CD14-positive monocyte (primary cell): Measurements from ENCODE around the gene THY1. TPM values are rescaled to one million over a fixed set of nuclear protein-coding genes. Genes with fewer than 3 reads are reported as not detected.

Experiments used
- DNase-seq, 3 donors: peaks; one replicate each; pipeline ENCODE4 v3.0.0-alpha.2; 2011 to 2022
- H2AFZ ChIP-seq: 2 replicates; pipeline ENCODE4 v1.6.0; 2012; ENCODE audit warnings: mild to moderate bottlenecking, low read depth, low read length, inconsistent platforms; ENCODE audit not compliant: insufficient read depth, poor library complexity, severe bottlenecking
- H3K27ac ChIP-seq, 2 donors: 1 replicate in 1 of 2; 2 replicates in 1 of 2; pipeline ENCODE4 v1.5.1; 2012 to 2013; ENCODE audit warnings: low read length in 2 of 2, control low read depth in 1 of 2, inconsistent platforms in 1 of 2, low read depth in 1 of 2, mild to moderate bottlenecking in 1 of 2
- H3K27me3 ChIP-seq, 2 donors: one replicate each; pipeline versions ENCODE4 v1.6.0 to v1.6.1; 2011 to 2013; ENCODE audit warnings: low read length in 2 of 2; ENCODE audit not compliant: control insufficient read depth in 2 of 2, insufficient read depth in 2 of 2
- H3K36me3 ChIP-seq, 2 donors: replicated peaks in 1 of 2; 1 replicate in 1 of 2; 2 replicates in 1 of 2; pipeline versions ENCODE4 v1.5.1 to v1.6.1; 2012 to 2013; ENCODE audit warnings: low read length in 2 of 2, control low read depth in 1 of 2, inconsistent platforms in 1 of 2, mild to moderate bottlenecking in 1 of 2; ENCODE audit not compliant: insufficient read depth in 2 of 2, control insufficient read depth in 1 of 2
- H3K4me1 ChIP-seq, 2 donors: 1 replicate in 1 of 2; 2 replicates in 1 of 2; pipeline versions ENCODE4 v1.5.1 to v1.6.1; 2012 to 2013; ENCODE audit warnings: low read length in 2 of 2, control low read depth in 1 of 2, inconsistent platforms in 1 of 2, mild to moderate bottlenecking in 1 of 2, moderate library complexity in 1 of 2; ENCODE audit not compliant: insufficient read depth in 2 of 2, control insufficient read depth in 1 of 2
- H3K4me2 ChIP-seq: replicated peaks from 2 replicates; pipeline ENCODE3; 2012; ENCODE audit warnings: low read length, moderate library complexity, mild to moderate bottlenecking; ENCODE audit not compliant: poor library complexity, severe bottlenecking; ENCODE audit errors: extremely low read depth
- H3K4me3 ChIP-seq, 3 experiments: fragments of 200-600 bp in 1 of 3; sonication (generic) in 1 of 3; replicated peaks in 1 of 3; 1 replicate in 2 of 3; 2 replicates in 1 of 3; pipeline ENCODE4 v1.5.1; 2011 to 2013; ENCODE audit warnings: low read length in 3 of 3, mild to moderate bottlenecking in 3 of 3, control low read depth in 2 of 3, low read depth in 2 of 3, inconsistent platforms in 1 of 3, moderate library complexity in 1 of 3
- H3K79me2 ChIP-seq: 2 replicates; pipeline ENCODE4 v1.6.0; 2012; ENCODE audit warnings: mild to moderate bottlenecking, control low read depth, inconsistent platforms, low read length, moderate library complexity; ENCODE audit not compliant: insufficient read depth
- H3K9ac ChIP-seq: 2 replicates; pipeline ENCODE4 v1.6.0; 2017; ENCODE audit warnings: low read length, mild to moderate bottlenecking; ENCODE audit not compliant: insufficient read depth, poor library complexity, severe bottlenecking
- H3K9me3 ChIP-seq, 2 donors: replicated peaks in 1 of 2; 1 replicate in 1 of 2; 2 replicates in 1 of 2; pipeline versions ENCODE4 v1.5.1 to v1.6.1; 2012 to 2013; ENCODE audit warnings: low read length in 2 of 2, control low read depth in 1 of 2; ENCODE audit not compliant: control insufficient read depth in 1 of 2, insufficient read depth in 1 of 2
- H4K20me1 ChIP-seq: 2 replicates; pipeline ENCODE4 v1.6.0; 2012; ENCODE audit warnings: mild to moderate bottlenecking, low read length, control low read depth, moderate library complexity; ENCODE audit not compliant: insufficient read depth
- H3K27ac Mint-ChIP-seq, 7 donors: one replicate each; pipeline ENCODE4 v1.8.0; 2020; ENCODE audit warnings: mild to moderate bottlenecking in 7 of 7, mixed read lengths in 7 of 7, moderate library complexity in 6 of 7, inconsistent platforms in 2 of 7
- H3K27me3 Mint-ChIP-seq, 3 donors: one replicate each; pipeline ENCODE4 v1.8.0; 2021 to 2022; ENCODE audit warnings: low read depth in 3 of 3, mild to moderate bottlenecking in 3 of 3, mixed read lengths in 3 of 3, moderate library complexity in 3 of 3, inconsistent platforms in 1 of 3
- H3K36me3 Mint-ChIP-seq, 2 donors: one replicate each; pipeline ENCODE4 v1.8.0; 2020; ENCODE audit warnings: mixed read lengths in 2 of 2, inconsistent platforms in 1 of 2, mild to moderate bottlenecking in 1 of 2
- H3K4me1 Mint-ChIP-seq: one replicate; pipeline ENCODE4 v1.8.0; 2020; ENCODE audit warnings: mild to moderate bottlenecking, mixed read lengths
- H3K4me3 Mint-ChIP-seq, 2 donors: one replicate each; pipeline ENCODE4 v1.8.0; 2020; ENCODE audit warnings: mild to moderate bottlenecking in 2 of 2, mixed read lengths in 2 of 2, moderate library complexity in 1 of 2
- H3K9me3 Mint-ChIP-seq, 7 donors: one replicate each; pipeline ENCODE4 v1.8.0; 2020 to 2022; ENCODE audit warnings: mixed read lengths in 7 of 7, mild to moderate bottlenecking in 6 of 7, moderate library complexity in 6 of 7, inconsistent platforms in 2 of 7
- CTCF ChIP-seq: fragments of 200-600 bp; IDR thresholded peaks from one replicate; pipeline ENCODE4 v1.8.0; 2022; ENCODE audit warnings: antibody characterized with exemption, mild to moderate bottlenecking
- whole genome bisulfite sequencing: methylation state at CpG from one replicate; pipeline ENCODE4 v1.1.5; 2013; ENCODE audit warnings: missing lambda C conversion rate; ENCODE audit not compliant: insufficient coverage; 5-methylcytosine and 5-hydroxymethylcytosine counted together
- intact Hi-C, 2 donors: fragments of 100-400 bp; cut with micrococcal nuclease; formaldehyde crosslinking; loops; one replicate each; pipeline versions ENCODE4 v1.15.0 to v1.15.1; 2023
- polyA plus RNA-seq, 3 donors: library from polyadenylated mRNA; depleted of rRNA in 1 of 3; unstranded in 2 of 3; stranded (reverse) in 1 of 3; fragments of 300-500 nt in 2 of 3; fragments of >200 nt in 1 of 3; fragmentation: Illumina TruSeq in 2 of 3; gene quantifications; 1 replicate in 2 of 3; 2 replicates in 1 of 3; pipeline ENCODE4 v1.2.3, GENCODE V29; 2012 to 2021

Gene THY1
- polyA plus RNA-seq, 3 donors = not detected

GRCh38 chr11:119391275-119391674 lies 31.7 kb downstream of the THY1 start:
- 97% methylated on average over 5 of the region's 7 CpGs for WGBS
- Mint-ChIP-seq H3K27ac (no peak overlapping the region), H3K4me3 (no peak overlapping the region), H3K9me3 (peaks cover 0 to 2% (median 0%) of the 10 kb centered on the region in 7 donors), H3K36me3 (no peaks in the 10 kb centered on the region), H3K4me1 (no peaks in the 10 kb centered on the region), H3K27me3 (peaks cover 9 to 15% (median 11%) of the 10 kb centered on the region in 3 donors)
- H3K27me3 ChIP-seq = peaks cover 0 to under 1% of the 10 kb centered on the region in 2 donors
- intact Hi-C loops = no loop called here
- H3K4me2 ChIP-seq = no peak overlapping the region
- H3K4me3 ChIP-seq = no peak overlapping the region
- no peak for DNase-seq
- no peak overlapping the region for H2AFZ ChIP-seq
- no peaks in the 10 kb centered on the region for H3K9me3 ChIP-seq
- H3K79me2 ChIP-seq = no peaks in the 10 kb centered on the region
- no peaks in the 10 kb centered on the region for H3K4me1 ChIP-seq
- no peak overlapping the region for H3K27ac ChIP-seq
- no peak overlapping the region for H3K9ac ChIP-seq
- H4K20me1 ChIP-seq = no peaks in the 10 kb centered on the region
- H3K36me3 ChIP-seq = no peaks in the 10 kb centered on the region
- no peak for TF ChIP-seq CTCF

GRCh38 chr11:119389611-119390254 lies 33.2 kb downstream of the THY1 start:
- Histone ChIP-seq H3K27ac (no peak overlapping the region), H3K27me3 (no peaks in the 10 kb centered on the region), H3K79me2 (no peaks in the 10 kb centered on the region), H4K20me1 (no peaks in the 10 kb centered on the region), H3K9me3 (no peaks in the 10 kb centered on the region), H3K36me3 (no peaks in the 10 kb centered on the region), H2AFZ (no peak overlapping the region), H3K4me1 (no peaks in the 10 kb centered on the region), H3K4me3 (no peak overlapping the region), H3K4me2 (no peak overlapping the region), H3K9ac (no peak overlapping the region)
- H3K9me3 Mint-ChIP-seq = no peaks in the 10 kb centered on the region
- no peaks in the 10 kb centered on the region for H3K4me1 Mint-ChIP-seq
- DNase-seq = no peak
- TF ChIP-seq CTCF = peak; percentile 45
- H3K36me3 Mint-ChIP-seq = no peaks in the 10 kb centered on the region
- no peak overlapping the region for H3K4me3 Mint-ChIP-seq
- H3K27ac Mint-ChIP-seq = no peak overlapping the region
- peaks cover 8 to 9% (median 9%) of the 10 kb centered on the region in 3 donors for H3K27me3 Mint-ChIP-seq
- intact Hi-C loops = no loop called here
- WGBS = 90% methylated on average over 2 of the region's 5 CpGs
